CD1c-positive myeloid dendritic cell (primary cell): Measurements from ENCODE around the gene ATP2A1.
A peak's percentile ranks its signal among the peaks of the same experiment; 100 is the strongest.
"Not testable (repeated sequence)": the region's sequence is repeated elsewhere in the genome, so short reads cannot be mapped to it uniquely, and the experiment has no call there.

ENCODE experiments used
- DNase-seq: peaks from one replicate; pipeline ENCODE4 v3.0.0-alpha.2; 2016; ENCODE audit errors: extremely low spot score

ATP2A1 gene

GRCh38 chr16:28935924-28936783 lies 57.9 kb downstream of the ATP2A1 start:
- DNase-seq = peak; percentile 98

- DNase-seq = no peak
Observed at GRCh38 chr16:28936784-28937155, 58.5 kb downstream of the ATP2A1 start.

GRCh38 chr16:28937222-28937876 lies 59.1 kb downstream of the ATP2A1 start:
- DNase-seq = no peak

- no peak for DNase-seq
Observed at GRCh38 chr16:28938721-28939120, 60.4 kb downstream of the ATP2A1 start.

GRCh38 chr16:28939825-28940224 lies 61.5 kb downstream of the ATP2A1 start:
- not testable (repeated sequence) for DNase-seq

- DNase-seq = no peak
Observed at GRCh38 chr16:28943281-28943680, 65.0 kb downstream of the ATP2A1 start.

GRCh38 chr16:28946681-28947080 lies 68.4 kb downstream of the ATP2A1 start:
- DNase-seq = no peak

GRCh38 chr16:28950648-28951409 lies 72.5 kb downstream of the ATP2A1 start, which contains the start of gene NFATC2IP:
Gene NFATC2IP (plus strand): TSS chr16:28950937. CDS start chr16:28951012, 75 bp downstream.
- peak; percentile 100 for DNase-seq

GRCh38 chr16:28951410-28951943 lies 73.2 kb downstream of the ATP2A1 start:
- peak; percentile 45 for DNase-seq
